HepG2 (cell line): Measurements from ENCODE around the gene KDM4B. TPM values are rescaled to one million over a fixed set of nuclear protein-coding genes. Genes with fewer than 3 reads are reported as not detected.

Source experiments
- AHR ChIP-seq: IDR thresholded peaks from 2 replicates; pipeline ENCODE4 v1.6.1; 2018; ENCODE audit warnings: missing genetic modification reagents, missing compliant biosample characterization
- CC2D1A ChIP-seq: sonication (generic); formaldehyde crosslinking; IDR thresholded peaks from 2 replicates; pipeline ENCODE4 v1.8.1; 2023; ENCODE audit warnings: mild to moderate bottlenecking, missing genetic modification reagents
- CCAR2 ChIP-seq: fragments of 200-400 bp; formaldehyde crosslinking; optimal IDR thresholded peaks from 2 replicates; pipeline ENCODE3; 2018; ENCODE audit warnings: low read depth, mild to moderate bottlenecking, low read length, moderate library complexity
- MAFG ChIP-seq: sonication (generic); formaldehyde crosslinking; IDR thresholded peaks from 2 replicates; pipeline ENCODE4 v1.5.1; 2020; ENCODE audit warnings: mild to moderate bottlenecking, missing genetic modification reagents
- SIN3B ChIP-seq: fragments of 150-350 bp; IDR thresholded peaks from 2 replicates; pipeline ENCODE4 v1.6.1; 2014; ENCODE audit warnings: low read length
- SIX4 ChIP-seq: sonication (generic); formaldehyde crosslinking; IDR thresholded peaks from 2 replicates; pipeline ENCODE4 v1.4.0; 2020; ENCODE audit warnings: missing genetic modification reagents
- SPEN ChIP-seq: sonication (generic); formaldehyde crosslinking; IDR thresholded peaks from 2 replicates; pipeline ENCODE4 v1.5.1; 2020; ENCODE audit warnings: low read depth, mild to moderate bottlenecking, missing genetic modification reagents
- ZBTB38 ChIP-seq: sonication (generic); formaldehyde crosslinking; IDR thresholded peaks from 2 replicates; pipeline ENCODE4 v1.5.1; 2020; ENCODE audit warnings: mild to moderate bottlenecking, missing genetic modification reagents
- ZNF496 ChIP-seq: sonication (generic); formaldehyde crosslinking; IDR thresholded peaks from 2 replicates; pipeline ENCODE4 v1.8.1; 2023; ENCODE audit warnings: mild to moderate bottlenecking, moderate library complexity, missing genetic modification reagents; ENCODE audit not compliant: insufficient replicate concordance
- ZNF589 ChIP-seq: sonication (generic); formaldehyde crosslinking; conservative IDR thresholded peaks from 2 replicates; pipeline ENCODE4 v1.8.0; 2022; ENCODE audit warnings: mild to moderate bottlenecking, moderate library complexity, missing genetic modification reagents
- polyA plus RNA-seq, 8 experiments: library from polyadenylated mRNA; depleted of rRNA in 3 of 8; stranded (reverse) in 7 of 8; unstranded in 1 of 8; fragments of >200 nt; fragmentation: Illumina TruSeq in 4 of 8; extraction: Trizol in 4 of 8; gene quantifications; 2 replicates each; pipeline versions ENCODE4 v1.2.1 to v1.2.3, GENCODE V29; 2011 to 2016; ENCODE audit warnings: low read depth in 4 of 8, missing spikeins in 1 of 8, mixed read lengths in 1 of 8; ENCODE audit not compliant: insufficient read depth in 1 of 8
- total RNA-seq, 5 experiments: library from RNA; depleted of rRNA; stranded (reverse); fragments of >200 nt; fragmentation: Illumina TruSeq; extraction: Trizol; gene quantifications; 2 replicates each; pipeline ENCODE4 v1.2.3, GENCODE V29; 2016; ENCODE audit warnings: low read depth in 1 of 5
- TF ChIP-seq, protein P1 (sequence below): sonication (generic); formaldehyde crosslinking; IDR thresholded peaks from 2 replicates; pipeline ENCODE4 v1.8.0; 2022; ENCODE audit warnings: mild to moderate bottlenecking, missing genetic modification reagents; ENCODE audit not compliant: insufficient replicate concordance
- TF ChIP-seq, protein P2 (sequence below): sonication (generic); formaldehyde crosslinking; IDR thresholded peaks from 2 replicates; pipeline ENCODE4; 2020; ENCODE audit warnings: missing genetic modification reagents, mild to moderate bottlenecking, borderline replicate concordance
- TF ChIP-seq, protein P3 (sequence below): sonication (generic); formaldehyde crosslinking; conservative IDR thresholded peaks from 2 replicates; pipeline ENCODE4 v1.4.0; 2020; ENCODE audit warnings: mild to moderate bottlenecking, missing genetic modification reagents, moderate library complexity
- TF ChIP-seq, protein P4 (sequence below): sonication (generic); formaldehyde crosslinking; IDR thresholded peaks from 2 replicates; pipeline ENCODE4 v1.4.0; 2020; ENCODE audit warnings: mild to moderate bottlenecking, missing genetic modification reagents
- TF ChIP-seq, protein P5 (sequence below): sonication (generic); formaldehyde crosslinking; IDR thresholded peaks from 2 replicates; pipeline ENCODE4 v1.5.1; 2020; ENCODE audit warnings: missing genetic modification reagents, mild to moderate bottlenecking, borderline replicate concordance

Gene KDM4B
- total and polyA plus RNA-seq, 2 of the 13 experiments (the other 11 are each of a cell fraction or from before 2014, with no cell fraction given), result 4.9 to 14.6 TPM

DNA sequence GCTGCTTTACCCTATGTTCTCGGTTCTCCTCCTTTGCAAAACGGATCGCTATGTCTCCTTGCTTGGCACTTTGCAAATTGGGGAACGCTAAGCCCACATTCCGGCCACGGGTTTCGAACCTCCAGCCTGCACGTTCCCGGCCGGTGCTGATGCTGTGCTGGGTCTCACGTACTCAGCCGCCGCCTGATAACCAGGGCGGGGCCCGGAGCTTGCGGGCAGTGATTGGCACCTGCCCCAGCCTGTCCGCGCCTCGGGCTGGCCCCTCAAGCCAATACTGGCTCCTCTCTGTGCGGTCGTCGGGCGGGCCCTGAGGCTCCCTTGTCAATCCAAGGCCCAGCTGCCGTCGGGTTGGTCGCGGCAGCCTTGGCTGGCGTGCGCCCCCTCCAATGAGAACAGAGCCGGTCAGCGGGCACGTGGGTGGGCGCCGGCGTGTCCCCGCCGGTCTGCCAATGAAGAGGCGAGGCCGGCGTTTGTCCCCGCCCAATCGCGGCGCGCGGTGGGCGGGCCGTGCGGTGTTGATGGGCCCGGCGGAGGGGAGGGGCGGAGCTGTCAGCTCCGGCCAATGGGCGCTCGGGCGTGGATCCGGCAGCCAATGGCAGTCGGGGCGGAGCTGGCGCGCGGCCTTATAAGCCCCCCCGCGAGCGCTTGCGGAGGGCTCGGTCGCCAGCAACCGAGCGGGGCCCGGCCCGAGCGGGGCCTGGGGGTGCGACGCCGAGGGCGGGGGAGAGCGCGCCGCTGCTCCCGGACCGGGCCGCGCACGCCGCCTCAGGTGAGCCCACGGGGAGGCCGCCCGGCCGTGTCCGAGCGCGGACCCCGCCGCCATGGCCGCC is at the start of gene KDM4B (continued):
- TF ChIP-seq, protein P1, sequence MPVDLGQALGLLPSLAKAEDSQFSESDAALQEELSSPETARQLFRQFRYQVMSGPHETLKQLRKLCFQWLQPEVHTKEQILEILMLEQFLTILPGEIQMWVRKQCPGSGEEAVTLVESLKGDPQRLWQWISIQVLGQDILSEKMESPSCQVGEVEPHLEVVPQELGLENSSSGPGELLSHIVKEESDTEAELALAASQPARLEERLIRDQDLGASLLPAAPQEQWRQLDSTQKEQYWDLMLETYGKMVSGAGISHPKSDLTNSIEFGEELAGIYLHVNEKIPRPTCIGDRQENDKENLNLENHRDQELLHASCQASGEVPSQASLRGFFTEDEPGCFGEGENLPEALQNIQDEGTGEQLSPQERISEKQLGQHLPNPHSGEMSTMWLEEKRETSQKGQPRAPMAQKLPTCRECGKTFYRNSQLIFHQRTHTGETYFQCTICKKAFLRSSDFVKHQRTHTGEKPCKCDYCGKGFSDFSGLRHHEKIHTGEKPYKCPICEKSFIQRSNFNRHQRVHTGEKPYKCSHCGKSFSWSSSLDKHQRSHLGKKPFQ (CRISPR knock-in tag), result no peak
- TF ChIP-seq SIX4 (CRISPR knock-in tag) (no peak), CC2D1A (CRISPR knock-in tag) (peak; percentile 91; the same call in 1 of the 2 replicates), ZNF496 (CRISPR knock-in tag) (no peak), CCAR2 (no peak), SPEN (CRISPR knock-in tag) (peak; percentile 64), ZBTB38 (peak; percentile 59; the same call in 1 of the 2 replicates), MAFG (CRISPR knock-in tag) (no peak), ZNF589 (CRISPR knock-in tag) (no peak), SIN3B (no peak), AHR (CRISPR knock-in tag) (no peak)
- TF ChIP-seq, protein P2, sequence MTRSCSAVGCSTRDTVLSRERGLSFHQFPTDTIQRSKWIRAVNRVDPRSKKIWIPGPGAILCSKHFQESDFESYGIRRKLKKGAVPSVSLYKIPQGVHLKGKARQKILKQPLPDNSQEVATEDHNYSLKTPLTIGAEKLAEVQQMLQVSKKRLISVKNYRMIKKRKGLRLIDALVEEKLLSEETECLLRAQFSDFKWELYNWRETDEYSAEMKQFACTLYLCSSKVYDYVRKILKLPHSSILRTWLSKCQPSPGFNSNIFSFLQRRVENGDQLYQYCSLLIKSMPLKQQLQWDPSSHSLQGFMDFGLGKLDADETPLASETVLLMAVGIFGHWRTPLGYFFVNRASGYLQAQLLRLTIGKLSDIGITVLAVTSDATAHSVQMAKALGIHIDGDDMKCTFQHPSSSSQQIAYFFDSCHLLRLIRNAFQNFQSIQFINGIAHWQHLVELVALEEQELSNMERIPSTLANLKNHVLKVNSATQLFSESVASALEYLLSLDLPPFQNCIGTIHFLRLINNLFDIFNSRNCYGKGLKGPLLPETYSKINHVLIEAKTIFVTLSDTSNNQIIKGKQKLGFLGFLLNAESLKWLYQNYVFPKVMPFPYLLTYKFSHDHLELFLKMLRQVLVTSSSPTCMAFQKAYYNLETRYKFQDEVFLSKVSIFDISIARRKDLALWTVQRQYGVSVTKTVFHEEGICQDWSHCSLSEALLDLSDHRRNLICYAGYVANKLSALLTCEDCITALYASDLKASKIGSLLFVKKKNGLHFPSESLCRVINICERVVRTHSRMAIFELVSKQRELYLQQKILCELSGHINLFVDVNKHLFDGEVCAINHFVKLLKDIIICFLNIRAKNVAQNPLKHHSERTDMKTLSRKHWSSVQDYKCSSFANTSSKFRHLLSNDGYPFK, result peak; percentile 45; the same call in 1 of the 2 replicates
- TF ChIP-seq, protein P3, sequence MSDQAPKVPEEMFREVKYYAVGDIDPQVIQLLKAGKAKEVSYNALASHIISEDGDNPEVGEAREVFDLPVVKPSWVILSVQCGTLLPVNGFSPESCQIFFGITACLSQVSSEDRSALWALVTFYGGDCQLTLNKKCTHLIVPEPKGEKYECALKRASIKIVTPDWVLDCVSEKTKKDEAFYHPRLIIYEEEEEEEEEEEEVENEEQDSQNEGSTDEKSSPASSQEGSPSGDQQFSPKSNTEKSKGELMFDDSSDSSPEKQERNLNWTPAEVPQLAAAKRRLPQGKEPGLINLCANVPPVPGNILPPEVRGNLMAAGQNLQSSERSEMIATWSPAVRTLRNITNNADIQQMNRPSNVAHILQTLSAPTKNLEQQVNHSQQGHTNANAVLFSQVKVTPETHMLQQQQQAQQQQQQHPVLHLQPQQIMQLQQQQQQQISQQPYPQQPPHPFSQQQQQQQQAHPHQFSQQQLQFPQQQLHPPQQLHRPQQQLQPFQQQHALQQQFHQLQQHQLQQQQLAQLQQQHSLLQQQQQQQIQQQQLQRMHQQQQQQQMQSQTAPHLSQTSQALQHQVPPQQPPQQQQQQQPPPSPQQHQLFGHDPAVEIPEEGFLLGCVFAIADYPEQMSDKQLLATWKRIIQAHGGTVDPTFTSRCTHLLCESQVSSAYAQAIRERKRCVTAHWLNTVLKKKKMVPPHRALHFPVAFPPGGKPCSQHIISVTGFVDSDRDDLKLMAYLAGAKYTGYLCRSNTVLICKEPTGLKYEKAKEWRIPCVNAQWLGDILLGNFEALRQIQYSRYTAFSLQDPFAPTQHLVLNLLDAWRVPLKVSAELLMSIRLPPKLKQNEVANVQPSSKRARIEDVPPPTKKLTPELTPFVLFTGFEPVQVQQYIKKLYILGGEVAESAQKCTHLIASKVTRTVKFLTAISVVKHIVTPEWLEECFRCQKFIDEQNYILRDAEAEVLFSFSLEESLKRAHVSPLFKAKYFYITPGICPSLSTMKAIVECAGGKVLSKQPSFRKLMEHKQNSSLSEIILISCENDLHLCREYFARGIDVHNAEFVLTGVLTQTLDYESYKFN (CRISPR knock-in tag), result peak; percentile 39; the same call in 1 of the 2 replicates
- TF ChIP-seq, protein P4, sequence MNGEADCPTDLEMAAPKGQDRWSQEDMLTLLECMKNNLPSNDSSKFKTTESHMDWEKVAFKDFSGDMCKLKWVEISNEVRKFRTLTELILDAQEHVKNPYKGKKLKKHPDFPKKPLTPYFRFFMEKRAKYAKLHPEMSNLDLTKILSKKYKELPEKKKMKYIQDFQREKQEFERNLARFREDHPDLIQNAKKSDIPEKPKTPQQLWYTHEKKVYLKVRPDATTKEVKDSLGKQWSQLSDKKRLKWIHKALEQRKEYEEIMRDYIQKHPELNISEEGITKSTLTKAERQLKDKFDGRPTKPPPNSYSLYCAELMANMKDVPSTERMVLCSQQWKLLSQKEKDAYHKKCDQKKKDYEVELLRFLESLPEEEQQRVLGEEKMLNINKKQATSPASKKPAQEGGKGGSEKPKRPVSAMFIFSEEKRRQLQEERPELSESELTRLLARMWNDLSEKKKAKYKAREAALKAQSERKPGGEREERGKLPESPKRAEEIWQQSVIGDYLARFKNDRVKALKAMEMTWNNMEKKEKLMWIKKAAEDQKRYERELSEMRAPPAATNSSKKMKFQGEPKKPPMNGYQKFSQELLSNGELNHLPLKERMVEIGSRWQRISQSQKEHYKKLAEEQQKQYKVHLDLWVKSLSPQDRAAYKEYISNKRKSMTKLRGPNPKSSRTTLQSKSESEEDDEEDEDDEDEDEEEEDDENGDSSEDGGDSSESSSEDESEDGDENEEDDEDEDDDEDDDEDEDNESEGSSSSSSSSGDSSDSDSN (CRISPR knock-in tag), result no peak; the same call in 1 of the 2 replicates
- TF ChIP-seq, protein P5, sequence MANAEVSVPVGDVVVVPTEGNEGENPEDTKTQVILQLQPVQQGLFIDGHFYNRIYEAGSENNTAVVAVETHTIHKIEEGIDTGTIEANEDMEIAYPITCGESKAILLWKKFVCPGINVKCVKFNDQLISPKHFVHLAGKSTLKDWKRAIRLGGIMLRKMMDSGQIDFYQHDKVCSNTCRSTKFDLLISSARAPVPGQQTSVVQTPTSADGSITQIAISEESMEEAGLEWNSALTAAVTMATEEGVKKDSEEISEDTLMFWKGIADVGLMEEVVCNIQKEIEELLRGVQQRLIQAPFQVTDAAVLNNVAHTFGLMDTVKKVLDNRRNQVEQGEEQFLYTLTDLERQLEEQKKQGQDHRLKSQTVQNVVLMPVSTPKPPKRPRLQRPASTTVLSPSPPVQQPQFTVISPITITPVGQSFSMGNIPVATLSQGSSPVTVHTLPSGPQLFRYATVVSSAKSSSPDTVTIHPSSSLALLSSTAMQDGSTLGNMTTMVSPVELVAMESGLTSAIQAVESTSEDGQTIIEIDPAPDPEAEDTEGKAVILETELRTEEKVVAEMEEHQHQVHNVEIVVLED (CRISPR knock-in tag), result peak; percentile 90
